HG03565 (cell line): ENCODE data around the gene MYH11.
"Not testable (repeated sequence)": the region's sequence is repeated elsewhere in the genome, so short reads cannot be mapped to it uniquely, and the experiment has no call there.

Source experiments
- ATAC-seq: cut with Tn5 transposase; IDR thresholded peaks from one replicate; pipeline ENCODE4 v1.9.1; 2021; ENCODE audit warnings: mild to moderate bottlenecking, moderate library complexity; ENCODE audit not compliant: unreplicated experiment

MYH11 gene

GRCh38 chr16:15846510-15846909, 10.3 kb downstream of the MYH11 start:
- no peak for ATAC-seq

- ATAC-seq = no peak
Observed at GRCh38 chr16:15843635-15844279, 13.1 kb downstream of the MYH11 start.

- ATAC-seq = not testable (repeated sequence)
Observed at GRCh38 chr16:15839204-15839603, 17.6 kb downstream of the MYH11 start.

GRCh38 chr16:15837761-15838160, 19.1 kb downstream of the MYH11 start:
- ATAC-seq = no peak

GRCh38 chr16:15836965-15837611, 19.7 kb downstream of the MYH11 start:
- no peak for ATAC-seq

- ATAC-seq = no peak
Observed at GRCh38 chr16:15836074-15836473, 20.8 kb downstream of the MYH11 start.

GRCh38 chr16:15835136-15835878, 21.5 kb downstream of the MYH11 start:
- ATAC-seq = no peak

GRCh38 chr16:15834502-15834901, 22.3 kb downstream of the MYH11 start:
- no peak for ATAC-seq

- no peak for ATAC-seq
Observed at GRCh38 chr16:15833541-15833940, 23.3 kb downstream of the MYH11 start.

GRCh38 chr16:15832241-15832640, 24.6 kb downstream of the MYH11 start:
- ATAC-seq = no peak

GRCh38 chr16:15830832-15831451, 25.9 kb downstream of the MYH11 start:
- no peak for ATAC-seq

- no peak for ATAC-seq
Observed at GRCh38 chr16:15829460-15829859, 27.4 kb downstream of the MYH11 start.

- no peak for ATAC-seq
Observed at GRCh38 chr16:15827709-15828343, 29.0 kb downstream of the MYH11 start.

GRCh38 chr16:15827299-15827698, 29.5 kb downstream of the MYH11 start:
- ATAC-seq = no peak

- no peak for ATAC-seq
Observed at GRCh38 chr16:15825750-15826305, 31.0 kb downstream of the MYH11 start.

GRCh38 chr16:15822957-15823356, 33.9 kb downstream of the MYH11 start:
- ATAC-seq = no peak

- ATAC-seq = no peak
Observed at GRCh38 chr16:15820837-15821236, 36.0 kb downstream of the MYH11 start.

- no peak for ATAC-seq
Observed at GRCh38 chr16:15819046-15819445, 37.8 kb downstream of the MYH11 start.

- ATAC-seq = no peak
Observed at GRCh38 chr16:15817446-15817845, 39.4 kb downstream of the MYH11 start.

- no peak for ATAC-seq
Observed at GRCh38 chr16:15816228-15816627, 40.6 kb downstream of the MYH11 start.

- ATAC-seq = not testable (repeated sequence)
Observed at GRCh38 chr16:15812401-15812750, 44.5 kb downstream of the MYH11 start.
